ENCODE measurements around the gene PRR5.

The PRR5 gene

GRCh38 chr22:44697423-44698141, 4.4 kb upstream of the PRR5 start:
- DNase-seq: peak; percentile 92

- no peak for DNase-seq
Measured at GRCh38 chr22:44698531-44699421, 3.2 kb upstream of the PRR5 start.

GRCh38 chr22:44700456-44700855, 1.5 kb upstream of the PRR5 start:
- DNase-seq: no peak

- DNase-seq: no peak
Measured at GRCh38 chr22:44701187-44701790, 715 bp upstream of the PRR5 start.

- DNase-seq: peak; percentile 41
Measured at GRCh38 chr22:44702479-44703198, 635 bp downstream of the PRR5 start.

DNA sequence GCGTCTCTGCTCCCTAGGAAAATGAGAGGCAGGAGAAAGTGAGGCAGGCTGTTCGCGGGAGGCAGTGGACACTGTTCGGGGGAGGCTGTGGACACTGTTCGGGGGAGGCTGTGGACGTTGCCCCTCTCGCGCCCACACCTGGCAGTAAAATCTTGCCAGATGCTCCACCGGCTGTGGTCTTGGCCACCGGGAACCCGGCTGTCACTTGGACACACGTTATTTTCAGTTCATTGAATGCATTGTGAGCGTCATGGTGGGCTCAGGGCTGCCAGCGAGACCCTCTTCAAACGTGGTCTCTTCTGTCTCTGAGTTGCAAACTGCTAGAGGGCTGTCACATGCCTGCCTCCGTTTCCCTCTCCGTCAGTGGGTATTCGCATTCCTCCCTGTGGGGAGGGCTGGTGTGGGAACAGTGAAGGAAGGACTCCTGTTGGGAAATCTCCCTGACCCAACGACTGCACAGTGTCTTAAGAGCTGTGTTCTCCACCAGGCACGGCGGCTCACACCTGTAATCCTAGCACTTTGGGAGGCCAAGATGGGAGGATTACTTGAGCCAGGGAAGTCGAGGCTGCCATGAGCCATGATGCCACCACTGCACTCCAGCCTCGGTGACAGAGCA, 1.4 kb downstream of the PRR5 start:
- no peak for DNase-seq

DNA sequence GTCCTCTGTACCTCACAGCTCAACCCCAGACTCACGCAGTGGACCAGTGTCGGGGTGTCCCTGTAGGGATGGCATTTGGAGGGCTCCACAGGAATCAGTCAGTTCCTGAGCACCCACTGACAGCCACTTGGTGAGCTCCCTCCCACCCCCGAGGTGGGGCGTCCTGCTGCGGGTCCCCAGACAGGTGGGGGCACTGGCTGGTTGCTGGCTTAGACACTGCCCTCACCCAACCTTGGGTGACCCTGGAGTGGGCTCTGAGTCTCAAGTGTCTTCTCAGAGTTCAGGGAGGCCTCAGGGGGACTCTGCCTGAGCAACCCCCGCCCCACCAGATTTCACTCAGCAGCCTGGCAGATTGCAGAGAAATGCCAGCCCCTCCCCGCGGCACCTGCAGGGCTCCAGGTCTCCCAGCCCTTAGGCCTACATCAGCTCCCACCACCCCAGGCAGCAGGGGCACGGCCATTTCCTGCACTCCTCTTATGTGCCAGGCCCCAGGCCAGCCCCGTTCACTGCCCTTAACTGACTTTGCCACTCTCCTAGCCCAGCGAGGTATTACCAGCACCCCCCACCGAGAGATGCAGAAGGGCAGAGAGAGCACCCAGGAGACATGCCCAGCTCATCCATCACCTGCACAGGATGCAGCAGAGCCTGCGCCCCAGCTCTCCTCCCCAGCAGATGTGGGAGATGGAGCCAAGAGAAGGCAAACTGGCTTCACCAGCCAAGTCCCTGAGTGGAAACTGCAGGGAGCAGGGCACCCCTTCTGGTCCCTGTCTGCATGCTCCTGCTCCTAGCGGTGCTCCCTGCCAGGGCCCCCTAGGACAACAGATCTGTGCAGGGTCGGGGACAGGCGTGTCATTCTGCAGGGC, 2.4 kb downstream of the PRR5 start:
- DNase-seq: no peak

DNA sequence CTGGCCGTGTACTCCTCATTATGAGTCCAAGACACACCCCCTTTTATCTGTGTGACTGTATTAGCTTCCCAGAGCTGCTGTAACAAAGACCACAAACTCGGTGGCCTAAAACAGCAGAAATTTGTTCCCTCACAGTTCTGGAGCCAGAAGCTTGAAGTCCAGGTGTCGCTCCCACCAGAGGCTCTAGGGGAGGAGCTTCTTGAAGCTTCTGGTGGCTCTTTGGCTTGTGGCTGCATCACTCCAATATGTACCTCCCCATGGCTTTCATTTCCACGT, 3.0 kb downstream of the PRR5 start:
- DNase-seq: no peak

DNA sequence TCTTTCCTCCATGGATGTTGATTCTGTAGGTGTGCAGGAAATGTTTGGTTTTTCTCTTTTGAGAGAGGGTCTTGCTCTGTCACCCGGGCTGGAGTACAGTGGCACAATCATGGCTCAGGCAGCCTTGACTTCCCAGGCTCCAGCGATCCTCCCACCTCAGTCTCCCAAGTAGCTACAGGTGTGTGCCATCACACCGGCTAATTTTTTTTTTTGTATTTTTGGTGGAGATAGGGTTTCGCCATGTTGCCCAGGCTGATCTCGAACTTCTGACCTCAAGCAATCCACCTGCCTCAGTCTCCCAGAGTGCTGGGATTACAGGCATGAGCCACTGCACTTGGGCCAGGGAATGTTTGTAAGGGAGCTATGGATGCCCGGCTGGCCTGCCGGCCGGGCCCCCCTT, 4.5 kb downstream of the PRR5 start:
- no peak for DNase-seq

- DNase-seq: no peak
Measured at GRCh38 chr22:44707178-44707577, 5.2 kb downstream of the PRR5 start.

DNA sequence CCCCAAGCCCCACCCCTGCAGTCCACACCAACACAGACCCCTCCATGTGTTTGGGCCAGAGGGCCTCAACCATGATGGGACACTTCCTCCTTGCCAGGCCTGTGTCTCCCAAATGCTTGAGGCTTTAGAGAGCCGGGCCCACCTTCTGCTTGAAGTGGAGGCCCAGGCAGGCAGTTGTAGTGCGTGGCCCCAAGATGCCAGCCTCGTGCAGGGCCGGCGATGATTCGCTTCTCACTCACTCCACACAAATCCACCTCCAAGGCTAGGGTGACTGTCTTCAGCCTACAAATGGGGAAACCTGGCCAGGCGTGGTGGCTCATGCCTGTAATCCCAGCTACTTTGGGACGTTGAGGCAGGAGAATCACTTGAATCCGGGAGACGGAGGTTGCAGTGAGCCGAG, 5.7 kb downstream of the PRR5 start:
- DNase-seq: no peak

DNA sequence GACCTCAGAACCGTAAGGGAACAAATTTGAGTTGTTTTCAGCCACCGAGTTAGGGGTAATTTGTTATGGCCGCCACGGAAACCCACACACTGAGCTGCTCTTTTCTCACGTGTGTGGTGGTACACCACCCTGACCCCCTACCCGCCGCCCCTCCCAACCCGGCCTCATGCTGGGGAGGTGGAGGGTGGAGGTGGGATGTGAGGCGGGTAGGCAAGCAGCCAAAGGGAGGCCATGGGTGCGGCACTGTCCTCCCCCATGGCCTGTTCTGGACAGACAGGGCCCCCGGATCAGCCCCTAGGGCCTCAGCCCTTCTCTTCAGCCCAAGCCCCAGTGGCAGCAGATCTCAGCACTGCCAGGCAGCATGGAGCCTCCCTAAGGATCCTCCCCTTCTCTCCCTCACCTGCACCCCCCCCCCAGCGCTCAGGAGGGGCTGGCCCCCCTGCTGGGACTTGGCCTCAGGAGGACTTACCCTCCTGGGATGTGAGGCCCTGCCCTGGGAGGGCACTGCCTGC, 7.9 kb downstream of the PRR5 start:
- no peak for DNase-seq

DNA sequence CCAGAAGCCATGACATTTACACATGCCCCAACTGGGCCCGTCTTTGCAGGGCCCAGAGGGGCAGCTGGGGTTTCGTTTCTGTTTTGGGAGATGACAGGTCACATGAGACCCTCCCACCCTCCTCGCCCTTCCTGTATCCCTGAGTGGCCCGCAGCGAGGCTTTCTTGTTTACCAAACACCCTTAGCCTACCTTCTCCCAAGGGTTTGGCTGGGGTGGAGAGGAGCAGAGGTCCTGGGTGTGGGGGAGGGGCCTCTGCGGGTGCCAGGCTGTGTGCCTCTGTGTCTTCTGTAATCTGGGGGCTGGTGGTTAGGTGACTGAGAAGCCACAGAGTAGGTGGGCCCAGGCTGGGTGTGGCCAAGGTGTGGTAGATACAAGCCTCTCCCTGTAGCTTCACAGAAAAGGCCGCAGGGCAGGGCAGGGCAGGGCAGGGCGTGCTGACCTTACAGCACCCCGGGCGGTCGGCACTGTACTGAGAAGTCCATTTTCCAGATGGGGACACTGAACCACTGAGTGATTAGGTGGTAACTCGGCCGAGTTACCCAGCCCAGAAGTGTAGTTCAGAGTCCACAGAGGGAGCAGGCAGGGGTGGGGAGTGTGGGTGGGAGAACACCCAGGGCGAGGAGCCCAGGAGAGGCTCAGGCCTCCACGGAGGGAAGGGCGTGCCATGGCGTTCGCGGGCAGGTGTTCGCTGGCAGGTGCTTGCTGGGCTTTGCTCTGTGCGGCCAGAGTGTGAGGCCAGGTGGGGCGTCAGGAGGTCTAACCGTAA, 8.7 kb downstream of the PRR5 start:
- peak; percentile 16 for DNase-seq

DNA sequence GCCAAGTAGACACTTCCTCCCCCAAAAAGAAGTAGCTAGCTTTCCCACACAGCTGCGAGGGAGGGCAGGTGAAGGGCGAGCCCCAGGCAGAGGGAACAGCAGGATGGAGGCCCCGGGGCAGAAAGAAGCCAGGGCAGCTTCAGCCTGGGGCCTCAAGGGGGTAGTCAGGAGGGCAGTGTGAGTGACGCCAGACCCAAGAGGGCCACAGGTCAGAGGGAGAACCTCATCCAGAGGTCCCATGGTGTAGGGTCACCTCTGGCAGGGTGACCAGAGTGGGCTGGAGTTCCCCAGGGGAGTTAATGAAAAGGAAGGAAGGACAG, 9.2 kb downstream of the PRR5 start:
- DNase-seq: no peak

- no peak for DNase-seq
Measured at GRCh38 chr22:44711690-44712555, 9.9 kb downstream of the PRR5 start.

GRCh38 chr22:44712962-44713361, 11.0 kb downstream of the PRR5 start:
- DNase-seq: no peak

GRCh38 chr22:44714703-44715350, 12.8 kb downstream of the PRR5 start:
- DNase-seq: no peak

GRCh38 chr22:44718418-44718817, 16.4 kb downstream of the PRR5 start:
- DNase-seq: no peak

DNA sequence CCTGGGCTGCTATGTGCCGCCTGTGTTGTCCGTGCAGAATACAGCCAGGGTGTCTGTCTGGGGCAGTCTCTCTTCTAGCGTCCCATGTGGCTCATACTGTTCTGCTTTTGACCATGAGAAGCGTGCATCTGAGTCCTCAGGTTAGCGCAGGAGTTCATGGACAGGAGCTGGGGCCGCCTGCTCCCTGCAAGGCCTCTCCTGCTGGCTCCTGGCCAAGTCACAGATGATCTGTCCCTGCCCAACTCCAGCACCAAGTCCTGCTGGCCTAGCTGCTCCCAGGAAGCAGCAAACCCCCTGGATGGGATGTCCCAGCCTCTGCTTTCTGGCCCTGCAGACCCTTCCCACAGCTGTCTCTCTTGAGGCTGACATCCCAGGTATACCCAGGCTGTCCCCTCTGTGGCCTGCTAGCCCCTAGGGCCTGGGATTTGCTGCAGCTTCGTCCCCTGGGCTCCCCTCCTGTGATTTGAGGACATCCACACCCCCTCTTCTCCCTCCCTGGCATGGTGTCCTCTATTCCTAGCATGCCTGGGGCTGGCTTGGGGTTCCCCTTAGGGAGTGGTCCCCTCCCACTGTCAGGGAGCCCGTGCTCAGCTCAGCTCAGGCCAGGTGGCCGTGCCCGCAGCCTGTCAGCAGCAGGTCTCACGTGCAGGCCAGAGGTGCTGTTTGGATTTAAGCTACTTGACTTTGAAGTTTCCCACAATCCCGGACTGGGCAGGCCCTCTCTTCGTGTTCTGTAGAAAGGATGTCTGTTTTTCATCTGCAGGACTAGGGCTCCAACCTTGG, 17.8 kb downstream of the PRR5 start:
- DNase-seq: no peak

Data from CD4-positive, alpha-beta T cell treated with Interleukin-17A for 4 hours (primary cell).